Subcutaneous abdominal adipose tissue (tissue), 5 donors: Measurements from ENCODE around the gene FGF18.

Source experiments
- H3K27ac ChIP-seq: one replicate; pipeline ENCODE4 v1.7.0; 2013; ENCODE audit warnings: low read depth, mild to moderate bottlenecking, inconsistent platforms, low read length, moderate library complexity
- H3K27me3 ChIP-seq, 5 donors: one replicate each; pipeline ENCODE4 v1.7.0; 2013; ENCODE audit warnings: low read length in 5 of 5, inconsistent platforms in 1 of 5; ENCODE audit not compliant: control insufficient read depth in 5 of 5, insufficient read depth in 4 of 5
- H3K36me3 ChIP-seq, 5 donors: one replicate each; pipeline ENCODE4 v1.7.0; 2013; ENCODE audit warnings: low read length in 5 of 5; ENCODE audit not compliant: control insufficient read depth in 5 of 5, insufficient read depth in 5 of 5
- H3K4me1 ChIP-seq, 5 donors: one replicate each; pipeline ENCODE4 v1.7.0; 2013; ENCODE audit warnings: low read length in 5 of 5, mild to moderate bottlenecking in 3 of 5, moderate library complexity in 1 of 5; ENCODE audit not compliant: control insufficient read depth in 5 of 5, insufficient read depth in 5 of 5
- H3K4me3 ChIP-seq, 5 donors: one replicate each; pipeline ENCODE4 v1.7.0; 2013; ENCODE audit warnings: low read length in 5 of 5, low read depth in 1 of 5
- H3K9ac ChIP-seq, 5 donors: one replicate each; pipeline ENCODE4 v1.7.0; 2013; ENCODE audit warnings: low read length in 5 of 5, mild to moderate bottlenecking in 4 of 5, moderate library complexity in 3 of 5
- H3K9me3 ChIP-seq, 5 donors: one replicate each; pipeline ENCODE4 v1.7.0; 2013; ENCODE audit warnings: low read length in 5 of 5; ENCODE audit not compliant: control insufficient read depth in 5 of 5
- donor health status: healthy.
- donor health status: healthy.
- donor health status: healthy.
- donor health status: healthy.
- donor health status: healthy.

FGF18 gene

GRCh38 chr5:171479776-171480125 is 60.3 kb downstream of the FGF18 start:
- peaks cover 0 to 11% (median 3%) of the 10 kb centered on the region in 5 donors for H3K27me3 ChIP-seq

GRCh38 chr5:171480239-171480638 is 60.8 kb downstream of the FGF18 start:
- no peak overlapping the region for H3K9ac ChIP-seq
- H3K9me3 ChIP-seq, result no peaks in the 10 kb centered on the region
- peaks cover 0 to 11% (median 3%) of the 10 kb centered on the region in 5 donors for H3K27me3 ChIP-seq
- no peak overlapping the region for H3K4me3 ChIP-seq
- no peaks in the 10 kb centered on the region for H3K36me3 ChIP-seq
- H3K4me1 ChIP-seq, result peaks cover 4 to 21% (median 16%) of the 10 kb centered on the region in 5 donors
- no peak overlapping the region for H3K27ac ChIP-seq

More at GRCh38 chr5:171479776-171480125, 60.3 kb downstream of the FGF18 start:
- no peak overlapping the region for H3K27ac ChIP-seq
- no peak overlapping the region for H3K9ac ChIP-seq
- peaks cover 4 to 21% (median 16%) of the 10 kb centered on the region in 5 donors for H3K4me1 ChIP-seq
- H3K36me3 ChIP-seq, result no peaks in the 10 kb centered on the region
- no peak overlapping the region for H3K4me3 ChIP-seq
- H3K9me3 ChIP-seq, result no peaks in the 10 kb centered on the region

- Histone ChIP-seq H3K4me1 (peaks cover 4 to 21% (median 16%) of the 10 kb centered on the region in 5 donors), H3K9ac (no peak overlapping the region), H3K36me3 (no peaks in the 10 kb centered on the region), H3K27me3 (peaks cover 0 to 15% (median 3%) of the 10 kb centered on the region in 5 donors), H3K27ac (no peak overlapping the region), H3K4me3 (no peak overlapping the region), H3K9me3 (no peaks in the 10 kb centered on the region)
Measured at GRCh38 chr5:171481571-171482433, 62.4 kb downstream of the FGF18 start.

DNA sequence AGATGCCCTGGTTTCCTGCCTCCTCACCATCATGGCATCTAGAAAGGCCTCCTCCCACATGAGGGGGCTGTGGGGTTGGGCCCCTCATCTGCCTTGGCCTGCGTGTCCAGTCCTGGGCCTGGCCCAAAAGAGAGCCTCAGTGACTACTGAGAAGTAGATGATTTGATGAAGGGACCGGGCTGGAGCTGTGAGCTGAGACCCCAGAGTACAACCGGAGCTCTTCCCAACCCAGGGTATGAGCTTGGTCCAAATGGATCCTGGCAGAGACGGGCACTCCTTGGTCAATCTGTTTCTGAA is 62.9 kb downstream of the FGF18 start:
- peaks cover 0 to 15% (median 3%) of the 10 kb centered on the region in 5 donors for H3K27me3 ChIP-seq
- H3K4me3 ChIP-seq, result no peak overlapping the region
- peaks cover 4 to 21% (median 16%) of the 10 kb centered on the region in 5 donors for H3K4me1 ChIP-seq
- H3K36me3 ChIP-seq, result no peaks in the 10 kb centered on the region
- no peak overlapping the region for H3K27ac ChIP-seq
- no peaks in the 10 kb centered on the region for H3K9me3 ChIP-seq
- no peak overlapping the region for H3K9ac ChIP-seq

- Histone ChIP-seq H3K9ac (peak overlapping the region in 3 of 5 donors; percentile 35 to 47 (median 39)), H3K27me3 (peaks cover 0 to 15% (median 6%) of the 10 kb centered on the region in 5 donors), H3K4me1 (peaks cover 4 to 21% (median 16%) of the 10 kb centered on the region in 5 donors), H3K9me3 (no peaks in the 10 kb centered on the region), H3K4me3 (peak overlapping the region in 1 of 5 donors; percentile 13), H3K36me3 (no peaks in the 10 kb centered on the region), H3K27ac (peak overlapping the region; percentile 63)
Measured at GRCh38 chr5:171483551-171484135, 64.2 kb downstream of the FGF18 start.

DNA sequence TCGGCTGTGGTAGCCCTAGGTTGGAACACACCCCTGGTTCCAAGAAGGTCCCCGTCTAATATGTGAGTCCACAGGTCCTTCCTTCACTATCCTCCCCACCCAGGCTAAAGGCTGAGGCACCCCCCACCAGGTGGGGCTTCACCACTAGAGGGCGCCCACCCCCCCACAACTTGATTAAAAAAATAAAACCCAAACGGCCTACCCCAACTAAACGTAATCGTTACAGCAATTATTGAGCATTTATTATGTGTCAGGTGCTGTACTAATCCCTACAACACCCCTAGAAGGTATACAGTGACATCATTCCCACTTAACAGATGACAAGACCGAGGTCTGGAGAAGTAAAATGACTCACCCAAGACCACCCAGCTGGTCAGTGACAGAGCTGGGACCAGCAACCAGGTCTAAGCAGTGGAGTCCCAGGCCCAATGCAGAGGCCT is 65.0 kb downstream of the FGF18 start:
- no peaks in the 10 kb centered on the region for H3K36me3 ChIP-seq
- no peak overlapping the region for H3K27ac ChIP-seq
- H3K4me3 ChIP-seq, result no peak overlapping the region
- no peaks in the 10 kb centered on the region for H3K9me3 ChIP-seq
- peak overlapping the region in 1 of 5 donors; percentile 7 for H3K9ac ChIP-seq
- H3K4me1 ChIP-seq, result peaks cover 4 to 21% (median 16%) of the 10 kb centered on the region in 5 donors
- peaks cover 0 to 15% (median 6%) of the 10 kb centered on the region in 5 donors for H3K27me3 ChIP-seq

DNA sequence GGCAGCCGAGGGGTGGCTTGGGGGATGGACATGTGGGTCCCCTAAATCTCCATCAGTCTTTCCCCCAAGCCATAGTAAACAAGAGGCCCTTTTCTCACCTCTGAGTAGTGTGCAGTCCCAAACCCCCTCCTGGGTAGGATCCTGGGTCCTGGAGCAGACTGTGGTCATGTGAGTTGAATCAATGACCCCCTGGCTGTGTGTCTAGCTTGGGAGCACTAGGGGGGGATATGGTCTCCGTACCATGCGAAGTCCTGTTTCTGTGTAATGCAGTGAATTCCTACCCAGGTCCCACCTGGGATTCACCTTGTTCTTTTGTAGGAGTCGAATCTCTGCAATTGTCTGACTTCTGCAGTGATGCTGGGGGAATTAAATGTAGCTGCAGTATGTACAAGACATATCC is 66.2 kb downstream of the FGF18 start:
- Histone ChIP-seq H3K36me3 (no peaks in the 10 kb centered on the region), H3K9ac (no peak overlapping the region), H3K27ac (no peak overlapping the region), H3K4me3 (no peak overlapping the region), H3K4me1 (peaks cover 4 to 21% (median 14%) of the 10 kb centered on the region in 5 donors), H3K9me3 (no peaks in the 10 kb centered on the region), H3K27me3 (peaks cover 0 to 15% (median 6%) of the 10 kb centered on the region in 5 donors)

GRCh38 chr5:171486613-171487012 is 67.2 kb downstream of the FGF18 start:
- Histone ChIP-seq H3K36me3 (no peaks in the 10 kb centered on the region), H3K9ac (no peak overlapping the region), H3K27ac (no peak overlapping the region), H3K4me1 (peaks cover 4 to 21% (median 14%) of the 10 kb centered on the region in 5 donors), H3K9me3 (no peaks in the 10 kb centered on the region), H3K27me3 (peaks cover 0 to 12% (median 3%) of the 10 kb centered on the region in 5 donors), H3K4me3 (no peak overlapping the region)

DNA sequence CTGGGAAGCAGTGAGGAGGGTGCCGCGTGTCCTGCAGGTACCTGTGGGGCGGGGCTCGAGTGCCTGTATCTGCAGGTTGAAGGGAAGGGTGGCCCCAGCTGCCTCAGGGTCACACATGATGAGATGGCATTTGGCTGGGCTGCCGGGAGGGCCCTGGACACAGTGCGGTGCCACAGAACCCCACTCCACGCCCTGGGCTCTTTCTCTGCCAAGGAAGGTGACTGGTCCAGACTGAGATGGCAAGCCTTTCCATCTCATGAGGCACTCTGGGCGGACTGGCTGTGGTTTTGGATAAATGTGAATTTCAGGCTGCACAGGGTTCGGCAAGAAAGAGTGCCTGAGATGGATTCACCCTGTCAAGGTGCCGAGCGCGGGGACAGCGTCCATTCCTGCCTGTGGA is 69.4 kb downstream of the FGF18 start:
- no peak overlapping the region for H3K4me3 ChIP-seq
- H3K9ac ChIP-seq, result no peak overlapping the region
- H3K4me1 ChIP-seq, result peaks cover 5 to 9% (median 7%) of the 10 kb centered on the region in 5 donors
- no peak overlapping the region for H3K27ac ChIP-seq
- no peaks in the 10 kb centered on the region for H3K9me3 ChIP-seq
- peaks cover 0 to 4% (median 0%) of the 10 kb centered on the region in 5 donors for H3K27me3 ChIP-seq
- no peaks in the 10 kb centered on the region for H3K36me3 ChIP-seq

DNA sequence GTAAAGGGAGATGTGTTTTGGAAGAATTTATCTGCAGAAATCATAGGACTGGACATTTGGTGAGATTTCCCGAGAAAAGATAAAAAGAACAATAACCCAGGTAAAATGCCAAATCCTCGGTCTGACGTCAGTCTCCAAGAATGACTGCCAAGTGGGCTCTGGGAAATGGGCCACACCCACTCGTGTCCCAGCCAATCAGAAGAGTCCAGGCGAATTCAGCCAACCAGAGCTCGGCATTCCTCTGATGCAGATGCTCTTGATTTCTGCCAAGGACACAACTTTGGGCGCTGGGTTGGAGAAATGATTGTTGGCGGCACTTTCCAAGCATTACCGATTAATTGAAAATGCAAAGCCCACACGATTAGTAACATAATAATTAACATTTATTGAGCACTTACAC is 73.3 kb downstream of the FGF18 start:
- no peak overlapping the region for H3K4me3 ChIP-seq
- H3K4me1 ChIP-seq, result peaks cover 11 to 26% (median 16%) of the 10 kb centered on the region in 5 donors
- no peak overlapping the region for H3K27ac ChIP-seq
- H3K9ac ChIP-seq, result no peak overlapping the region
- H3K36me3 ChIP-seq, result no peaks in the 10 kb centered on the region
- H3K27me3 ChIP-seq, result peaks cover 0 to 3% (median 0%) of the 10 kb centered on the region in 5 donors
- no peaks in the 10 kb centered on the region for H3K9me3 ChIP-seq
